IMR-90 (cell line): ENCODE data around the gene C22orf39.

ENCODE experiments used
- BHLHE40 ChIP-seq: fragments of 150-350 bp; IDR thresholded peaks from 2 replicates; pipeline ENCODE4 v1.6.1; 2016; ENCODE audit warnings: mild to moderate bottlenecking, low read depth, low read length
- CEBPB ChIP-seq: IDR thresholded peaks from 2 replicates; pipeline ENCODE4 v1.6.1; 2012; ENCODE audit warnings: low read depth, low read length, improper control_type of control experiment
- CHD1 ChIP-seq: IDR thresholded peaks from 2 replicates; pipeline ENCODE4 v1.6.1; 2012; ENCODE audit warnings: low read depth, low read length, improper control_type of control experiment
- CTCF ChIP-seq: conservative IDR thresholded peaks from 2 replicates; pipeline ENCODE4 v1.5.1; 2012; ENCODE audit warnings: mild to moderate bottlenecking, low read depth, low read length, improper control_type of control experiment
- FOS ChIP-seq: fragments of 150-350 bp; IDR thresholded peaks from 2 replicates; pipeline ENCODE4 v1.6.1; 2016; ENCODE audit warnings: low read depth, low read length
- MAFK ChIP-seq: IDR thresholded peaks from 2 replicates; pipeline ENCODE4 v1.6.1; 2012; ENCODE audit warnings: low read depth, low read length, improper control_type of control experiment
- MAZ ChIP-seq: IDR thresholded peaks from 2 replicates; pipeline ENCODE4 v1.6.1; 2012; ENCODE audit warnings: low read depth, mild to moderate bottlenecking, low read length, improper control_type of control experiment, moderate library complexity, borderline replicate concordance
- MXI1 ChIP-seq: IDR thresholded peaks from 2 replicates; pipeline ENCODE4 v1.6.1; 2012; ENCODE audit warnings: low read depth, mild to moderate bottlenecking, low read length, moderate library complexity, borderline replicate concordance
- POLR2A ChIP-seq: IDR thresholded peaks from 2 replicates; pipeline ENCODE4 v1.6.1; 2012; ENCODE audit warnings: mild to moderate bottlenecking, low read depth, low read length
- RAD21 ChIP-seq: IDR thresholded peaks from 2 replicates; pipeline ENCODE4 v1.6.1; 2012; ENCODE audit warnings: low read length, improper control_type of control experiment
- RFX5 ChIP-seq: IDR thresholded peaks from 2 replicates; pipeline ENCODE4 v1.8.0; 2012; ENCODE audit warnings: low read depth, mild to moderate bottlenecking, low read length, moderate library complexity
- SMC3 ChIP-seq: fragments of 150-350 bp; IDR thresholded peaks from 2 replicates; pipeline ENCODE4 v1.6.1; 2016; ENCODE audit warnings: low read depth, mild to moderate bottlenecking, antibody characterized with exemption, low read length, moderate library complexity
- USF2 ChIP-seq: fragments of 150-350 bp; IDR thresholded peaks from 2 replicates; pipeline ENCODE4 v1.6.1; 2017; ENCODE audit warnings: mild to moderate bottlenecking, antibody characterized with exemption, low read length, low read depth

GRCh38 chr22:19482297-19482696 is 34.8 kb upstream of the C22orf39 start:
- TF ChIP-seq CTCF (no peak), CEBPB (no peak), MXI1 (no peak), POLR2A (no peak), FOS (no peak), RFX5 (no peak), MAFK (no peak), BHLHE40 (no peak), CHD1 (no peak), SMC3 (no peak), USF2 (no peak), RAD21 (no peak), MAZ (no peak)
